Gastroesophageal sphincter (tissue), 4 donors: ENCODE results near the gene GRHPR. TPM values are rescaled to one million over a fixed set of nuclear protein-coding genes. Genes with fewer than 3 reads are reported as not detected.
"Not testable (repeated sequence)": the region's sequence is repeated elsewhere in the genome, so short reads cannot be mapped to it uniquely, and the experiment has no call there.

Experiments used
- ATAC-seq: fragments of 150-250 bp; one replicate; pipeline ENCODE4 v1.9.1; 2016; ENCODE audit warnings: mild to moderate bottlenecking, moderate library complexity
- H3K27ac ChIP-seq, 4 donors: fragments of 200-600 bp; sonication (generic) in 3 of 4; 1 replicate in 3 of 4; 2 replicates in 1 of 4; pipeline ENCODE4 v1.5.1; 2016 to 2019
- H3K27me3 ChIP-seq: fragments of 200-600 bp; sonication (generic); one replicate; pipeline ENCODE4 v1.5.1; 2019
- H3K36me3 ChIP-seq, 2 donors: fragments of 200-600 bp; sonication (generic); one replicate each; pipeline ENCODE4 v1.5.1; 2019; ENCODE audit warnings: control low read depth in 1 of 2
- H3K4me1 ChIP-seq, 3 donors: fragments of 200-600 bp; sonication (generic); 1 replicate in 2 of 3; 2 replicates in 1 of 3; pipeline ENCODE4 v1.5.1; 2016 to 2019; ENCODE audit warnings: control low read depth in 2 of 3
- H3K4me3 ChIP-seq, 2 donors: fragments of 200-600 bp; sonication (generic); one replicate each; pipeline ENCODE4 v1.5.1; 2019; ENCODE audit warnings: mild to moderate bottlenecking in 1 of 2, moderate library complexity in 1 of 2
- H3K9me3 ChIP-seq, 3 donors: fragments of 200-600 bp; sonication (generic); one replicate each; pipeline ENCODE4 v1.5.1; 2017 to 2019; ENCODE audit warnings: control low read depth in 2 of 3
- EP300 ChIP-seq: sonication (generic); formaldehyde crosslinking; IDR thresholded peaks from one replicate; pipeline ENCODE4 v1.6.1; 2017; ENCODE audit warnings: antibody characterized with exemption, mild to moderate bottlenecking
- POLR2A ChIP-seq, 2 donors: fragments of 450-650 bp; IDR thresholded peaks; one replicate each; pipeline ENCODE4 v1.6.1; 2017; ENCODE audit warnings: antibody characterized with exemption in 2 of 2, mild to moderate bottlenecking in 2 of 2, moderate library complexity in 1 of 2
- POLR2AphosphoS5 ChIP-seq: sonication (generic); formaldehyde crosslinking; IDR thresholded peaks from one replicate; pipeline ENCODE4 v1.6.1; 2017; ENCODE audit warnings: antibody characterized with exemption
- WGBS, 2 donors: methylation state at CpG; one replicate each; pipeline ENCODE4 v1.1.5; 2018; ENCODE audit warnings: low coverage in 1 of 2; 5-methylcytosine and 5-hydroxymethylcytosine counted together
- total RNA-seq, 4 donors: library from RNA; depleted of rRNA; stranded (reverse); fragments of >200 nt; gene quantifications; one replicate each; pipeline ENCODE4 v1.1.0, GENCODE V29; 2016
- TF ChIP-seq, protein P1 (sequence below), 4 experiments: fragments of 200-600 bp in 2 of 4; fragments of 450-650 bp in 2 of 4; sonication (generic) in 1 of 4; IDR thresholded peaks; one replicate each; pipeline ENCODE4 v1.5.1; 2017 to 2019; ENCODE audit warnings: antibody characterized with exemption in 4 of 4, mild to moderate bottlenecking in 2 of 4, moderate library complexity in 2 of 4

The GRHPR gene
- total RNA-seq, 4 donors from 2014 or later: 119 to 144 (median 134) TPM

DNA sequence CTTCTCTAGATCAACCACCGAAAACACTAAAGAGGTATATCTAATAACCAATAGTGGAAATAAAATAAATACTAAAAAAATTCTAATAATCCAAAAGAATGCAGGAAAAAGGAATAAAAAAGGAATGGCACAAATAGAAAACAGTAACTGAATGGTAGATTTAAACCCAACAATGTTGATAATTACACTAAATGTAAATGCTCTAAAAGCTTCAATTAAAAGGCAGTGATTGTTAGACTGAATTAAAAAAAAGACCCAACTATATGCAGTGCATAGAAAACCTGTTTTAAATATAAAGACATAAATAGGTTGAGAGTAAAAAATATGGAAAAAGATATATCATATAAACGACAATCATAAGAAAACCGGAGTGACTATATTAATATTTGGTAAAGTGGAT lies 51.9 kb downstream of the GRHPR start:
- Histone ChIP-seq H3K4me3 (no peak overlapping the region), H3K4me1 (peaks cover 0 to 16% (median 0%) of the 10 kb centered on the region in 3 donors), H3K27ac (no peak overlapping the region), H3K36me3 (no peaks in the 10 kb centered on the region), H3K9me3 (peaks cover 0 to 4% (median 0%) of the 10 kb centered on the region in 3 donors), H3K27me3 (peaks cover 5% of the 10 kb centered on the region)
- no peak for ATAC-seq
- 90 to 97% methylated on average over 3 of the region's 3 CpGs for WGBS, 2 donors
- TF ChIP-seq EP300: no peak
- TF ChIP-seq POLR2AphosphoS5: no peak
- TF ChIP-seq POLR2A (IDR thresholded peaks at IDR 0.05): no peak
- TF ChIP-seq, protein P1, sequence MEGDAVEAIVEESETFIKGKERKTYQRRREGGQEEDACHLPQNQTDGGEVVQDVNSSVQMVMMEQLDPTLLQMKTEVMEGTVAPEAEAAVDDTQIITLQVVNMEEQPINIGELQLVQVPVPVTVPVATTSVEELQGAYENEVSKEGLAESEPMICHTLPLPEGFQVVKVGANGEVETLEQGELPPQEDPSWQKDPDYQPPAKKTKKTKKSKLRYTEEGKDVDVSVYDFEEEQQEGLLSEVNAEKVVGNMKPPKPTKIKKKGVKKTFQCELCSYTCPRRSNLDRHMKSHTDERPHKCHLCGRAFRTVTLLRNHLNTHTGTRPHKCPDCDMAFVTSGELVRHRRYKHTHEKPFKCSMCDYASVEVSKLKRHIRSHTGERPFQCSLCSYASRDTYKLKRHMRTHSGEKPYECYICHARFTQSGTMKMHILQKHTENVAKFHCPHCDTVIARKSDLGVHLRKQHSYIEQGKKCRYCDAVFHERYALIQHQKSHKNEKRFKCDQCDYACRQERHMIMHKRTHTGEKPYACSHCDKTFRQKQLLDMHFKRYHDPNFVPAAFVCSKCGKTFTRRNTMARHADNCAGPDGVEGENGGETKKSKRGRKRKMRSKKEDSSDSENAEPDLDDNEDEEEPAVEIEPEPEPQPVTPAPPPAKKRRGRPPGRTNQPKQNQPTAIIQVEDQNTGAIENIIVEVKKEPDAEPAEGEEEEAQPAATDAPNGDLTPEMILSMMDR (IDR thresholded peaks at IDR 0.05): no peak

DNA sequence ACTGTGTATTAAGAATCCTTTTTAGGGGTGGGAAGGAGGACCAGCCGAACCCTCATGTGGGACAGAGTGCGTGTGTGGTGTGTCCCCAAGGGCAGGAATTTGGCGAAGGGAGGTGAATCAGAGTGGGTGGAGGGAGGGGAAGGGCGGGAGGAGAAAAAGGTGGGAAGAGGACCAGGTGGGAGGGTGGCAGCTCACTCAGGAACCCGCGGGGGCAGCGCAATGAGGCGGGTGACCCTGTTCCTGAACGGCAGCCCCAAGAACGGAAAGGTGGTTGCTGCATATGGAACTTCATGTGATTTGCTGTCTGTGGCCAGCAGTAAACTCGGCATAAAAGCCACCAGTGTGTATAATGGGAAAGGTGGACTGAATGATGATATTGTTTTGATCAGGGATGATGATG lies 54.4 kb downstream of the GRHPR start:
- ATAC-seq: no peak
- Histone ChIP-seq H3K4me1 (peaks cover 0 to 13% (median 0%) of the 10 kb centered on the region in 3 donors), H3K9me3 (peaks cover 0 to 4% (median 0%) of the 10 kb centered on the region in 3 donors), H3K27ac (no peak overlapping the region), H3K36me3 (no peaks in the 10 kb centered on the region), H3K27me3 (peaks cover 5% of the 10 kb centered on the region), H3K4me3 (no peak overlapping the region)
- no peak for TF ChIP-seq POLR2AphosphoS5
- TF ChIP-seq EP300: no peak
- no peak for TF ChIP-seq POLR2A (IDR thresholded peaks at IDR 0.05)
- 63 to 80% methylated on average over 2 to 10 of the region's 11 CpGs for WGBS, 2 donors

DNA sequence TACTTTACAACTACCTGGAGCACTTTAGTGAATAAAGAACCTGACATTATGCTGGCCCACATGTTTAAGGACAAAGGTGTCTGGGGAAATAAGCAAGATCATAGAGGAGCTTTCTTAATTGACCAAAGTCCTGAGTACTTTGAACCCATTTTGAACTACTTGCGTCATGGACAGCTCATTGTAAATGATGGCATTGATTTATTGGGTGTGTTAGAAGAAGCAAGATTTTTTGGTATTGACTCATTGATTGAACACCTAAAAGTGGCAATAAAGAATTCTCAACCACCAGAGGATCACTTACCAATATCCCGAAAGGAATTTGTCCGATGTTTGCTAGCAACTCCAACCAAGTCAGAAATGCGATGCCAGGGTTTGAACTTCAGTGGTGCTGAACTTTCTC lies 54.9 kb downstream of the GRHPR start:
- not testable (repeated sequence) for H3K4me1 ChIP-seq, H3K27me3 ChIP-seq, ATAC-seq, H3K4me3 ChIP-seq, H3K9me3 ChIP-seq, H3K36me3 ChIP-seq, H3K27ac ChIP-seq
- 82 to 94% methylated on average over 3 to 4 of the region's 4 CpGs for WGBS, 2 donors

DNA sequence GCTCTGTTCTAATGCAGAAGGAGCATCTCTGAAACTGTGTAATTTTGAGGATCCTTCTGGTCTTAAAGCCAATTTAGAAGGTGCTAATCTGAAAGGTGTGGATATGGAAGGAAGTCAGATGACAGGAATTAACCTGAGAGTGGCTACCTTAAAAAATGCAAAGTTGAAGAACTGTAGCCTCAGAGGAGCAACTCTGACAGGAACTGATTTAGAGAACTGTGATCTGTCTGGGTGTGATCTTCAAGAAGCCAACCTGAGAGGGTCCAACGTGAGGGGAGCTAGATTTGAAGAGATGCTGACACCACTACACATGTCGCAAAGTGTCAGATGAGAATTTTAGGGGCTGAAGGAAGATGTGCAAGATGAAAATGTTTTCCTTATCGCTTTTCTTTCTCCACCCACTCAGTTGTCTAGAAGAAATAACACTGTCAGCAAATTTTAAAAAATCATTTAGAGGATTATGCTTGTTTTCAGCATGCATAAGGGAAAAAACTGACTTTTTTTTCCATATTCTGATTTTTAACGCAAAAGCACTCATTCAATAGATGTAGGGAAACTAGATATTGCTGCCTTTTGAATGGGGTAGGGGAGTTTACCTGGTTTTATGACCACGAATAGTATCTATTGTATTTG lies 55.6 kb downstream of the GRHPR start:
- not testable (repeated sequence) for H3K4me3 ChIP-seq, ATAC-seq, H3K4me1 ChIP-seq, H3K27me3 ChIP-seq, H3K36me3 ChIP-seq, H3K9me3 ChIP-seq, H3K27ac ChIP-seq
- WGBS, 2 donors: 69% methylated on average over 5 of the region's 5 CpGs

DNA sequence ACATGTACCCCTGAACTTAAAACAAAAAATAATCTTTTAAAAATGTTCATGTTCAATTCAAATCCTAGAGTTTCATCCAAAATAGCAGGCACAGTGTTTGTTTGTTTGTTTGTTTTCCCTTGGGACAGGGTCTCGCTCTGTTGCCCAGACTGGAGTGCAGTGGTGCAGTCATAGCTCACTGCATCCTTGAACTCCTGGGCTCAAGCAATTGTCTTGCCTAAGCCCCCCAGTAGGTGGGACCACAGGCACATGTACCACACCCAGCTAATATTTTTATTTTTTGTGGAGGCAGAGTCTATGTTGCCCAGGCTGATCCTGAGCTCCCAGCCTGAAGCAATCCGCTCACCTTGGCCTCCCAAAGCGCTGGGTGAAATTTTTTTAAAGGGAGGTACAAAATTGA lies 58.3 kb downstream of the GRHPR start:
- Histone ChIP-seq H3K36me3 (no peaks in the 10 kb centered on the region), H3K27me3 (peaks cover 5% of the 10 kb centered on the region), H3K4me3 (no peak overlapping the region), H3K4me1 (peaks cover 0 to 8% (median 5%) of the 10 kb centered on the region in 3 donors), H3K27ac (no peak overlapping the region), H3K9me3 (no peaks in the 10 kb centered on the region)
- TF ChIP-seq EP300 (no peak), POLR2A (IDR thresholded peaks at IDR 0.05) (no peak), POLR2AphosphoS5 (no peak)
- TF ChIP-seq, protein P1 (IDR thresholded peaks at IDR 0.05): no peak
- 77 to 96% methylated on average over 3 of the region's 3 CpGs for WGBS, 2 donors
- no peak for ATAC-seq

DNA sequence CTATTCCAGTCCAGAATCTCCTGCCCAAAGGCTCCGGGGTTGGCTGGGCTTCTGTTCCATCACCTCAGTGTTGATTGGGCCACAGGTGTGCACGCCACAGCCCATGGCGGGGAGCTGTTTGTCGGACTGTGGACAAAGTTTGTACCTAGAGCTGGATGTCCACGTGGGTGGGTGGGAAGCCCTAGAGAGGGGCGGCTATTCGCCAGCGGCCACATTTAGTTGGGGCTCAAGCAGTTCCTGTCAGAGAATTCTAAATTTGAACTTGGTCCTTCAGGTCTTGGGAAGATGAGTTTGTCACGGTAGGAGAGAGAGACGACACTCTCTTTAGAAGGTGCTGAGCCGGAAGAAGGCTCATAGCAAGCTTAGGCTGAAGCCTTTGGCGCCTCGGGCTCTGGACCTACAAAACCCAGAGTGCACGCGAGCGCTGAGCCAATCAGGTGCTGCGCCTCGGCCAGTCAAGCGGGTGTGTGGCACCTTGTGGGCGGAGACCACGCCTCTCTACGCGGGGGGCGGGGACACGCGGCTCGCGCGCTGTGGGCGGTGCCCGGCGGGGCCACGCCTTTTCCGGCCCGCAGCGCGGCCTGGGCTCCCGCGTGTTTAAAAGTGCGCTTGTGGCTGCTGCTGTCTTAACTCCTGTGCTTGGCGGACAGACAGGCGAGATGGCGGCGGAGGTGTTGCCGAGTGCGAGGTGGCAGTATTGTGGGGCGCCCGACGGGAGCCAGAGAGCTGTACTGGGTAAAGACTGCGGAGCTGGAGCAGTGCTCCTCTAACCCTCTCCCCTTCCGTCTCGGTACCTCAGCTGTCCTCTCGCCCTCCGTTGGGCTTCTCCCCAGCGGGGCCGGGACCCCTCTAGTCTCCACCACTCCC lies 63.1 kb downstream of the GRHPR start, which contains the start of gene POLR1E:
Gene POLR1E (plus strand): TSS at position 560 of the 867 bp plus-strand sequence. CDS start 100 bp downstream, at position 660.
- peak within 1 kb of the TSS; percentile 66 to 90 (median 84) for H3K27ac ChIP-seq
- 0 to 7% methylated on average over 10 to 13 of the region's 56 CpGs for WGBS, 2 donors
- no peaks in the 10 kb centered on the region for H3K9me3 ChIP-seq
- H3K4me1 ChIP-seq: peaks cover 12 to 34% (median 24%) of the 10 kb centered on the region in 3 donors
- peak; percentile 96 for ATAC-seq
- H3K36me3 ChIP-seq: peaks cover 0 to 22% of the 10 kb centered on the region in 2 donors
- TF ChIP-seq POLR2A (IDR thresholded peaks at IDR 0.05) (peak; percentile 45 to 70), POLR2AphosphoS5 (peak; percentile 79), EP300 (no peak)
- TF ChIP-seq, protein P1 (IDR thresholded peaks at IDR 0.05): no peak
- H3K27me3 ChIP-seq: no peaks in the 10 kb centered on the region
- H3K4me3 ChIP-seq: peak within 1 kb of the TSS; percentile 57 to 72
